Kidney (tissue), 14 donors: ENCODE data around the gene STX8. TPM values are rescaled to one million over a fixed set of nuclear protein-coding genes. Genes with fewer than 3 reads are reported as not detected.
A peak's percentile ranks its signal among the peaks of the same experiment; 100 is the strongest.

Experiments
- DNase-seq, 5 donors: peaks; one replicate each; pipeline ENCODE4 v3.0.0-alpha.2; 2013 to 2020
- FAIRE-seq: peaks from 2 replicates; lab custom pipeline; 2012; peaks lifted over from hg19 to GRCh38; lab: Jason Lieb, UNC
- H3K27ac ChIP-seq, 2 donors: one replicate each; pipeline ENCODE4 v1.7.0; 2013; ENCODE audit warnings: low read depth in 2 of 2, low read length in 2 of 2, inconsistent platforms in 1 of 2
- H3K27me3 ChIP-seq: one replicate; pipeline ENCODE4 v1.7.1; 2013; ENCODE audit warnings: low read length, inconsistent platforms; ENCODE audit not compliant: control insufficient read depth, insufficient read depth
- H3K36me3 ChIP-seq, 3 donors: one replicate each; pipeline versions ENCODE4 v1.7.0 to v1.7.1; 2013; ENCODE audit warnings: low read length in 3 of 3, control low read depth in 1 of 3, inconsistent platforms in 1 of 3; ENCODE audit not compliant: insufficient read depth in 3 of 3, control insufficient read depth in 2 of 3
- H3K4me1 ChIP-seq, 3 donors: one replicate each; pipeline versions ENCODE4 v1.7.0 to v1.7.1; 2013; ENCODE audit warnings: low read length in 3 of 3, inconsistent platforms in 1 of 3, low read depth in 1 of 3; ENCODE audit not compliant: control insufficient read depth in 2 of 3, insufficient read depth in 2 of 3
- H3K4me3 ChIP-seq, 3 donors: one replicate each; pipeline versions ENCODE4 v1.7.0 to v1.8.1; 2013; ENCODE audit warnings: low read length in 3 of 3, control low read depth in 1 of 3, inconsistent platforms in 1 of 3
- H3K9ac ChIP-seq, 3 donors: one replicate each; pipeline versions ENCODE4 v1.7.0 to v1.7.1; 2013; ENCODE audit warnings: low read length in 3 of 3, control low read depth in 1 of 3, inconsistent platforms in 1 of 3
- H3K9me3 ChIP-seq, 3 donors: one replicate each; pipeline versions ENCODE4 v1.7.0 to v1.7.1; 2013; ENCODE audit warnings: low read length in 3 of 3, control low read depth in 1 of 3, inconsistent platforms in 1 of 3; ENCODE audit not compliant: control insufficient read depth in 2 of 3, insufficient read depth in 1 of 3
- intact Hi-C: fragments of 100-400 bp; cut with DNase I; formaldehyde crosslinking; loops from one replicate; pipeline ENCODE4 v1.11.1; 2022
- polyA plus RNA-seq: library from polyadenylated mRNA; stranded (reverse); fragments of 350-450 nt; fragmentation: Illumina TruSeq; extraction: RNeasy Lipid Tissue Mini Kit (QIAGEN cat#74804); gene quantifications from one replicate; pipeline ENCODE4 v1.2.3, GENCODE V29; 2014; ENCODE audit warnings: low read depth, low replicate concordance; ENCODE audit not compliant: insufficient read depth
- total RNA-seq: library from RNA; stranded (reverse); fragmentation: NEBNext Ultra II Directional; extraction: Animal tissue kit (Norgen Biotek cat#: 25700); gene quantifications from one replicate; pipeline ENCODE4 v1.2.1, GENCODE V29; 2021
- TF ChIP-seq, protein P1 (sequence below): IDR thresholded peaks from 3 replicates; pipeline ENCODE4 v1.5.1; 2012; ENCODE audit warnings: mild to moderate bottlenecking, moderate library complexity, borderline replicate concordance; ENCODE audit not compliant: insufficient read depth; ENCODE audit errors: extremely low read depth
- donor health status: control.
- donor health status: control.
- donor health status: control.
- donor health status: control.
- donor health status: control.
- donor health status: DM: yes; HTN: yes; CAD: no.
- donor health status: Normal renal cell carcinoma (clear cell type).

Gene STX8
- total and polyA plus RNA-seq, 2 donors from 2014 or later = 67.2 to 127 TPM

DNA sequence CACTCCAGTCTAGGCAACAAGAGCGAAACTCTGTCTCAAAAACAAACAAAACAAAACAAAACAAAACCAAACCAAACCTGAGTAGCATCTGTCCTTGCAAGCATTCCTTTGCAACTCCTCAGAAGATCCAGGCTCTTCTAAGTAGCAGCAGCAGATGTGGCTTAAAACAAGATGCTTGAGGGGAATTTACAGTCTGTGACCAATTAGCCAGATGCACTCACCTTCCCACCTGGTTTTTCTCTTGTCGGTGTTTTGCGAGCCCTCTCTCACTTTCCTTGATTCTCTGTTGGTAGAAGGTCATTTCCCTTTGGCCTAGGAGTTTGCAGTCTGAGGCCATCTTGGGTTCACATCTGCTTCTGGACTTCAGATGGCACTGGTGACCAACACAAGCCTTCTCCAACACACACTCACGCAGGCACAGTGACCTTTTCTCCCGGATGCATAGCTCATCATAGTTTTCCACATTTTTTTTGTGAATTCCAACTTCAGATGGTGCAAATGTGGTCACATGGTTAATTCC is 276.8 kb downstream of the STX8 start:
- TF ChIP-seq, protein P1, sequence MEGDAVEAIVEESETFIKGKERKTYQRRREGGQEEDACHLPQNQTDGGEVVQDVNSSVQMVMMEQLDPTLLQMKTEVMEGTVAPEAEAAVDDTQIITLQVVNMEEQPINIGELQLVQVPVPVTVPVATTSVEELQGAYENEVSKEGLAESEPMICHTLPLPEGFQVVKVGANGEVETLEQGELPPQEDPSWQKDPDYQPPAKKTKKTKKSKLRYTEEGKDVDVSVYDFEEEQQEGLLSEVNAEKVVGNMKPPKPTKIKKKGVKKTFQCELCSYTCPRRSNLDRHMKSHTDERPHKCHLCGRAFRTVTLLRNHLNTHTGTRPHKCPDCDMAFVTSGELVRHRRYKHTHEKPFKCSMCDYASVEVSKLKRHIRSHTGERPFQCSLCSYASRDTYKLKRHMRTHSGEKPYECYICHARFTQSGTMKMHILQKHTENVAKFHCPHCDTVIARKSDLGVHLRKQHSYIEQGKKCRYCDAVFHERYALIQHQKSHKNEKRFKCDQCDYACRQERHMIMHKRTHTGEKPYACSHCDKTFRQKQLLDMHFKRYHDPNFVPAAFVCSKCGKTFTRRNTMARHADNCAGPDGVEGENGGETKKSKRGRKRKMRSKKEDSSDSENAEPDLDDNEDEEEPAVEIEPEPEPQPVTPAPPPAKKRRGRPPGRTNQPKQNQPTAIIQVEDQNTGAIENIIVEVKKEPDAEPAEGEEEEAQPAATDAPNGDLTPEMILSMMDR = no peak
- H3K4me3 ChIP-seq = no peak overlapping the region
- no peaks in the 10 kb centered on the region for H3K4me1 ChIP-seq
- no peaks in the 10 kb centered on the region for H3K36me3 ChIP-seq
- DNase-seq = no peak
- no peak for FAIRE-seq
- H3K27me3 ChIP-seq = no peaks in the 10 kb centered on the region
- no peak overlapping the region for H3K27ac ChIP-seq
- intact Hi-C loops = no loop called here
- H3K9me3 ChIP-seq = no peaks in the 10 kb centered on the region
- no peak overlapping the region for H3K9ac ChIP-seq

DNA sequence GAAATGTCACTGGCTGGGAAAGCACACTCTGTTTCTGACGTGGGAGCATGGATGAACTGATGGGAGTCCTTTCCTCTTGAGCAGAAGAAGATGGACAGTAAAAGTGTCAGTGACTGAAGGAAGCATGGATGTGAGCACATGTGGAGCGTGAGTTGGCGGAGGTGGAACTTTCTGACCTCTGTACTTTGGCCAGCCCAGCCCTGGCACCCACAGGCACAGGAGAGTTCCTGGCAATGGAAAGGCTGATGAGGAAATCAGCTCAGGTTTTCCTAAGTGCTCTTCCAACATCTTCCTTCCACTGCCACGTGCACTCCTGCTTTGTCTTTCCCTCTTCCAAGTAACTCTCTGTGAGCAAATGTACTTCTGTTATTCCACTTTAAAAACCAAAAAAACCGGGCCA is 277.5 kb downstream of the STX8 start:
- H3K9ac ChIP-seq = no peak overlapping the region
- TF ChIP-seq, protein P1 = no peak
- no peak overlapping the region for H3K4me3 ChIP-seq
- intact Hi-C loops = no loop called here
- H3K4me1 ChIP-seq = no peaks in the 10 kb centered on the region
- no peaks in the 10 kb centered on the region for H3K36me3 ChIP-seq
- H3K9me3 ChIP-seq = no peaks in the 10 kb centered on the region
- FAIRE-seq (no peak), DNase-seq (no peak)
- H3K27ac ChIP-seq = no peak overlapping the region
- no peaks in the 10 kb centered on the region for H3K27me3 ChIP-seq

DNA sequence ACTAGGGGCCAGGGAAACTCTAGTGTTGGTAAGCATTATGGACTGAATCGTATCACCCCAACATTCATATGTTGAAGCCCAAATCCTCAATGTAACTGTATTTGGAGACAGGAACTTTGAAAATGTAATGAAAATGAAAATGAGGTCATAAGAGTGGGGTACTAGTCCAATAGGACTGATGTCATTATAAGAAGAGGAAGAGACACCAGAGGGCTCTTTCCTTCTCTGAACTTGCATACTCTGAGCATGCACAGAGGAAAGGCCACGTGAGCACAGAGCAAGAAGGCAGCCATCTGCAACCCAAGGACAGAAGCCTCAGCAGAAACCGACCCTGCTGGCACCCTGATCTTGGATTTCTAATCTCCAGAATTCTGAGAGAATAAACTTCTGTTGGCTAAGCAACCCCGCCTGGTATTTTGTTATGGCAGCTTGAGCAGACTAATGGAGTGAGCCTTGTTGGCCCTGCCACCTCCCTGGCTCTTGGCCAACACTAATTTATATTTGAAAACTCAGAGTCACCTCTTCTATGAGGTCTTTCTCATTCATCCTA is 280.9 kb downstream of the STX8 start:
- intact Hi-C loops = no loop called here
- no peak overlapping the region for H3K9ac ChIP-seq
- FAIRE-seq (no peak), DNase-seq (no peak)
- H3K36me3 ChIP-seq = no peaks in the 10 kb centered on the region
- TF ChIP-seq, protein P1 = no peak
- H3K27me3 ChIP-seq = no peaks in the 10 kb centered on the region
- no peak overlapping the region for H3K4me3 ChIP-seq
- no peaks in the 10 kb centered on the region for H3K9me3 ChIP-seq
- peaks cover 0 to 2% (median 0%) of the 10 kb centered on the region in 3 donors for H3K4me1 ChIP-seq
- no peak overlapping the region for H3K27ac ChIP-seq

DNA sequence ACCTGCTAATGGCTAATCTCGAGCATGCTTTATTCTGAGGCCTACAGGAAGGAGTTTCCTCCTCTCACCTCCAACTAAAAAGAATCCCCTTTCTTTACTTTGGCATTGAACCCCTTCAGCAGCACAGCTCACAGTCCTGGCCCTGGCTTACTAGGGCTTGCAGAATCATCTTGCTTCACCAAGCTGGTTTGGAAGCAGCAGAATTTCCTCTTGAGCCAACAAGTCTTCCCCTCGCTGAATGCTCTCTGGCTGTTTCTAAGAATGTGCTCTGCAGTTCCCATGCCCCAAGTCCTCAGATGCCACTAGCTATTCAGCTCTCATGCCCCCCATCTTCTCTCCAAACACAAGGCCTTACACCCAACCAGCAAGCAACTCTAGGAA is 283.1 kb downstream of the STX8 start:
- intact Hi-C loops = no loop called here
- Histone ChIP-seq H3K36me3 (no peaks in the 10 kb centered on the region), H3K9ac (peak overlapping the region in 1 of 3 donors; percentile 24), H3K4me1 (peaks cover 0 to 2% (median 0%) of the 10 kb centered on the region in 3 donors), H3K27ac (no peak overlapping the region), H3K4me3 (no peak overlapping the region), H3K9me3 (no peaks in the 10 kb centered on the region), H3K27me3 (no peaks in the 10 kb centered on the region)
- DNase-seq (no peak), FAIRE-seq (no peak)
- TF ChIP-seq, protein P1 = no peak
